ENCODE results near the gene PUS7. TPM values are rescaled to one million over a fixed set of nuclear protein-coding genes. Genes with fewer than 3 reads are reported as not detected.
"Not testable (repeated sequence)": the region's sequence is repeated elsewhere in the genome, so short reads cannot be mapped to it uniquely, and the experiment has no call there.

PUS7 gene
- total and polyA plus RNA-seq, 2 of the 4 experiments (the other 2 are of a cell fraction): 11.7 to 17.0 TPM

- ATAC-seq (ENCODE audit: low read depth); H4K8ac ChIP-seq (ENCODE audit: low read depth in 2 of 2, low read length in 2 of 2); H3K27ac ChIP-seq (ENCODE audit: insufficient read depth, low read length); H4K5ac ChIP-seq (ENCODE audit: low read depth, low read length); H3K23ac ChIP-seq (ENCODE audit: low read depth, low read length); H3K4me1 ChIP-seq (ENCODE audit: control insufficient read depth, insufficient read depth, low read length); POLR2A ChIA-PET (ENCODE audit: unreplicated experiment); H3K4ac ChIP-seq (ENCODE audit: low read depth, low read length); H2BK120ac ChIP-seq (ENCODE audit: low read depth, low read length); H3K4me2 ChIP-seq (ENCODE audit: low read depth, low read length); H2BK5ac ChIP-seq (ENCODE audit: low read depth, low read length, poor library complexity, severe bottlenecking); CTCF ChIA-PET; in situ Hi-C loops (cut with MboI; ENCODE audit: low sequenced_read_pairs); H3K9ac ChIP-seq (ENCODE audit: low read depth, low read length); dilution Hi-C loops (cut with HindIII; ENCODE audit: low sequenced_read_pairs, unreplicated experiment); H3K27me3 ChIP-seq (ENCODE audit: control insufficient read depth, insufficient read depth, low read length); H3K4me3 ChIP-seq (ENCODE audit: insufficient read depth, low read depth, low read length); H3K9me3 ChIP-seq (ENCODE audit: control insufficient read depth, insufficient read depth, low read length); H3K9me1 ChIP-seq (ENCODE audit: insufficient read depth, low read length); BruUV-seq (replicated peaks); H3K56ac ChIP-seq (ENCODE audit: extremely low read depth, insufficient read depth, low read length); H2BK15ac ChIP-seq (ENCODE audit: low read depth, low read length); H2BK20ac ChIP-seq (ENCODE audit: low read depth, low read length); H4K91ac ChIP-seq (ENCODE audit: insufficient read depth, low read depth, low read length); DNase-seq; H2AFZ ChIP-seq (replicated peaks; ENCODE audit: low read length, poor library complexity); H3K18ac ChIP-seq (ENCODE audit: low read depth, low read length); H4K20me1 ChIP-seq (ENCODE audit: insufficient read depth, low read length); H2AK9ac ChIP-seq (replicated peaks; ENCODE audit: low read depth, low read length, poor library complexity); H2AK5ac ChIP-seq (ENCODE audit: low read depth, low read length); H3K36me3 ChIP-seq (ENCODE audit: control insufficient read depth, insufficient read depth, low read length); H3K14ac ChIP-seq (replicated peaks; ENCODE audit: low read depth, low read length): not testable (repeated sequence)
- peaks cover 7 to 16% of the 10 kb centered on the region in 2 experiments; a peak in 2 of 4 replicates for H3K79me1 ChIP-seq (ENCODE audit: low read depth in 1 of 2, low read length in 2 of 2)
- no CpG with 5 or more reads among the region's 11 CpGs for WGBS, 2 experiments (ENCODE audit: extremely low coverage in 2 of 2, insufficient read length in 1 of 2)
- intact Hi-C loops (cut with micrococcal nuclease): loop anchor here (5.0 kb wide), 1 partner anchor 137 kb away; the partner anchor contains the start of gene SRPK2
Observed at GRCh38 chr7:105524423-105524822, 2.4 kb upstream of the PUS7 start.
